HL-60 (cell line): Measurements from ENCODE around the gene NOTCH2.
"Not testable (repeated sequence)": the region's sequence is repeated elsewhere in the genome, so short reads cannot be mapped to it uniquely, and the experiment has no call there.

ENCODE experiments used
- DNase-seq, 2 experiments: peaks; one replicate each; pipeline ENCODE4 v3.0.0-alpha.2; 2010 to 2020; ENCODE audit warnings: low read depth in 1 of 2, low spot score in 1 of 2
- H3K27ac ChIP-seq: fragments of 250-450 bp; sonication (Bioruptor Pico); replicated peaks from 2 replicates; pipeline ENCODE4 v1.5.1; 2020; ENCODE audit warnings: mild to moderate bottlenecking, moderate library complexity
- H3K27me3 ChIP-seq: fragments of 250-450 bp; sonication (Bioruptor Pico); 2 replicates; pipeline ENCODE4 v1.5.1; 2021; ENCODE audit warnings: mild to moderate bottlenecking, moderate library complexity; ENCODE audit not compliant: insufficient read depth, poor library complexity, severe bottlenecking
- H3K4me3 ChIP-seq: replicated peaks from 2 replicates; pipeline ENCODE4 v1.5.1; 2011; ENCODE audit warnings: mild to moderate bottlenecking, control low read depth, low read length; ENCODE audit not compliant: insufficient read depth

Gene NOTCH2

GRCh38 chr1:120096981-120097545, 27.6 kb upstream of the NOTCH2 start:
- DNase-seq, result not testable (repeated sequence)

DNA sequence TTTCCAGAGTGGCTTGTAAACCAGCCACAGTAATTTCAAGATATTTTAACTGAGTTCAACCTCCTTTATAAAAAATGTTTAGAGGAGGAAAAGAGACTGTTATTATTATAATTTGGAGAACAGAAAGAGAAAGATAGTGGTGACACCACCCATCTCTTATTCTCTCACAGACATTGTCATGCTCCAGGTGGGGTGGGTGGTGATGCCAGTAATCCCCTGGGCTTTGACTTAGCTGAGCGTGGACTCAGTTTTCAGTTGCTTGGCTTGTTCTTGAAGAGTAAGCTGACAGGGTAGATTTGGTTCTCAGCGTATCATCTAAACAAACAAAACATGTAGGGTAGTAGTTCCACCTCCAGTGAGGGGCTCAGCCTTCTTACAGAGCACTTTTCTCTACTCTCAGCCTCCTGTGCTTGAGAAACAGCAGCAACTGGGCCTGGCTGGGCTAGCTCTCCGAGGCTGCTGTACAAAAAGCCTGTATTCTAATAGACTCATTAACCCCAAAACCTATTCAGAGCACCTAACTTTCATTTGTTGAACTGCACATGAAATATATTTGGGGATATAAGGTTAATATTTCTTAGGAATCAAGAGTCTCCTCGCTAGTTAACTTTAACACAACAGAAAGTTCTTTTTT, 24.2 kb upstream of the NOTCH2 start:
- H3K27me3 ChIP-seq, H3K27ac ChIP-seq, DNase-seq, H3K4me3 ChIP-seq: not testable (repeated sequence)

More at GRCh38 chr1:120096981-120097545, 27.6 kb upstream of the NOTCH2 start:
- H3K27me3 ChIP-seq, H3K4me3 ChIP-seq, H3K27ac ChIP-seq: not testable (repeated sequence)

DNA sequence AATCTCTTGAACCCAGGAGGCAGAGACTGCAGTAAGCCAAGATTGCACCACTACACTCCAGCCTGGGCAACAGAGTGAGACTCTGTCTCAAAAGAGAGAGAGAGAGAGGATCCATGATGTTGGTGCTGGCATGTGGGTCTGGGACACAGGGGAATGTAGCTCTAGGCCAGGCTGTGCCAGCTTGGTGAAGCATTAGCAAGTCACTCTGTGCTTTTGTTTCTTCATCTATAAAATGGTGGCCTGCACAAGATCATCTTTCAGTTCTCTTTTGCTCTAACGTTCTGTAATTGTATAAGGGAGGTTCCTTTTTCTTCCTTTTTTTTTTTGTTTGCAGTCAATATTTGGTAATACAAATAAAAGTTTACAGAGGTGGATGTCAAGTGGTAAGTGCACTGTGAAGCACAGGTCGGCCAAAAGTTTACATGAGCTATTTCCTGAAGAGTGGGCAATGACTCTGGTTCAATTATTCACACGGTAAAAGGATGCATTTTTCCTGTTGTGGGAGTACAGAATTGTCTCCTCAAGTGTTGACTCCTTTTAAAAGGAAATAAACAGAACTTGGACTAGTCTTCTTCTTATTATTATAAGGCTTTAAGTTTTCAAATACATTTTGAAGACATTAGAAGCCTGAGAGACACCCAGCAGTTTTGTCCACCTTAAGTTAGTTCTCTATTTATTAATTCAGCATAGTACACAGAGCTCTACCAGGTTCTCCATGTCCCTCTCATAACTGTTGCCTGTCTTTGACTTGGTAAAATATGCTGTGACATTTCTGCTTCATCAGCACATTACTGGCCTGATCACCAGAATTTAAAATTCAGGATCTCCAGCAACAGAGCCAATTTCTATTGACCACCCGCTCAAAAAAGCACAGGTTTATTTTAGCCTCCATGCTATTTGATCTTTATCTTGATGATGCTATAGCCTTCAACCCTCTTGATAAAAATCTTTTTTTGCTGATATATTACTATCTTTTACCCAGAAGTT, 23.1 kb upstream of the NOTCH2 start:
- not testable (repeated sequence) for DNase-seq, H3K27ac ChIP-seq, H3K4me3 ChIP-seq, H3K27me3 ChIP-seq

- H3K27me3 ChIP-seq, result not testable (repeated sequence)
Observed at GRCh38 chr1:120090830-120091229, 21.4 kb upstream of the NOTCH2 start.

DNA sequence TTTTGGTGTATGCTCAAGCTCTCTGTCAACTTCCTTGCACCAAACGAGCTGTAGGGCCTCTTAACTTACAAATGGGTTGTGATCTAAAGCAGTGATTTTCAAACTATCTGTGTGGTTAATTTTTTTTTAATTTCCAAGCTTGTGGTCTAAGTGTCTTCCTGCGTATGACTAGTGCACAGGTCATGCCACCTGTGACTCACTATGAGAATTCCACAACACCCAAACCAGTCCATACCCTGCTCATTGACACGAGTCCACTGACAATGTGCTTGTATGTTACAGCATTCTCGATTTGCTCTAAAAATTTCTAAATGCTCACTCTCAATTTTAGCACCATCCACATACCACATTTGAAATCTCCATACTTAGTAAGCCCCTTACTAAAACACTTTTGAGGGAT, 18.5 kb upstream of the NOTCH2 start:
- H3K4me3 ChIP-seq, H3K27ac ChIP-seq, H3K27me3 ChIP-seq, DNase-seq: not testable (repeated sequence)

More at GRCh38 chr1:120090830-120091229, 21.4 kb upstream of the NOTCH2 start:
- DNase-seq, H3K4me3 ChIP-seq, H3K27ac ChIP-seq: not testable (repeated sequence)

DNA sequence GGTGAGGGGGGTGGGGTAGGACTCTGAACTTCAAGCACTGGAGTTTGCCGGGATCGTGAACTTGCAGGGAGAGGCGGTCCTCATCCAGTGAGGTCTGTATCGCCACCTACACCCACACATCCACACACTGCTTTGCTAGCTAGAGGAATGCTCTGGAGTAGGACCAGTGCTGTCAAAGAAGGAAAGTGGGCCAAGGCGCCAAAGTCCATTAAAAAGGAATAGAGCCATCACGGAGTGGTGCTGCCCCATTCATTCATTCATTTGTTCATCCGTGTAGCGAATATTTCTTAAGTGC, 405 bp upstream of the NOTCH2 start:
- not testable (repeated sequence) for H3K27me3 ChIP-seq, DNase-seq, H3K4me3 ChIP-seq, H3K27ac ChIP-seq

GRCh38 chr1:120068683-120069066, 787 bp downstream of the NOTCH2 start:
- H3K27me3 ChIP-seq, DNase-seq, H3K27ac ChIP-seq: not testable (repeated sequence)
- H3K4me3 ChIP-seq, result peak overlapping the region; percentile 55

GRCh38 chr1:120048208-120048607, 21.3 kb downstream of the NOTCH2 start:
- H3K4me3 ChIP-seq, DNase-seq, H3K27me3 ChIP-seq, H3K27ac ChIP-seq: not testable (repeated sequence)

- not testable (repeated sequence) for H3K27ac ChIP-seq, H3K4me3 ChIP-seq, H3K27me3 ChIP-seq, DNase-seq
Observed at GRCh38 chr1:120041771-120042170, 27.7 kb downstream of the NOTCH2 start.

DNA sequence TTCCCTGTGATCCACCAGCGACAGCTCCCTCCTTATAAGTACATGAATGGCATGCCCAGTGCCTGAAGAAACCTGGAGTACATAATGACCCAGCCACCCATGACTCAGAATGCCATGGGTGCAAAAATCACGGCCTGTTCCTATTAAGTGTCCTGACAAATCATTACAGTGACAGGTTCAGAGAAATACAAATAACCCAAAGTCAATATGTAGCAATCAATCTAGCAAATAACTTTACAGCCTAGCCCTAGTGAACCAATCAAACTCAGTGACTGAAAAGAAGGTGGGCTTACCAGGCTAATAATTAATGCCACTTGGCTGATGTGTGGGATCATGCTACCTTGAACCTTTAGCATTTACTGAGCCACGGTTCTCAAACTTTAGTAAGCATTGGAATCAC, 37.2 kb downstream of the NOTCH2 start:
- not testable (repeated sequence) for H3K27me3 ChIP-seq, H3K27ac ChIP-seq, DNase-seq, H3K4me3 ChIP-seq

DNA sequence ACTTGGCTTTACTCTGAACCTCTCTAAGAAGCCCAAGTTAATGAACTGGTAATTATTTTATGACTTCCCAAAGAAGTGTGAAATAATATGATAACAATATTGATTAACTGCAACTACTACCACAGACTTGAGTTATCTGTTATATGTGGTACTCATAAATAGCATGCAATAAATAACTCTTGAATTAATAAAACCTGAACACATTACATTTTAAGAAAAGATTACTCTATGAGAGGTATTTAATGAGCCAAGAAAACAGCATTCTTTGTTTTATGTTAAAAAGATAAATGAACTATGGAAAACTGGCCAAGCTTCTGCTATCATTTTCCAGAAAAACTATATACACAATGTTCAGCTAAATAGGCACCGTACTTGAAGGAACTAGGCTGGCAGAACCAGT, 45.7 kb downstream of the NOTCH2 start:
- not testable (repeated sequence) for H3K27me3 ChIP-seq, H3K27ac ChIP-seq, DNase-seq, H3K4me3 ChIP-seq

DNA sequence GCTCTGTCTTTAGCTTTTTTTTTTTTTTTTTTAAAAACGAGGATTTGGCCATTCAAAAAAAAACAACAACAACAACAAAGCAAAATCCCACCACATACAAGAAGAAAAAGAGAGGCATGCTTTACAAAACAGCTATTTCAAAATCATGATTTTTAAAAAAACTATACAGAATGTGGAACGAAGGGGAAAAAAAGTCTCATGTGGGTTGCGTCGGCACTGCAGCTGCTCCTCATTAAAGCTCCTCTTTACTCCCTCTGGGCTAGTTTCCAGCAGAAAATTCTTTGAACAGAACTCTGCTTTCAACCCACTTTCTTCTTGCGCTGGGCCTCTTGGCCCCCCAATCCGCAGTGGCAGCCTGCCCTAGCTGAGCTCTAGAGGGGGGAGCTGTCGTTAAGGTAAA, 54.5 kb downstream of the NOTCH2 start:
- H3K4me3 ChIP-seq, H3K27ac ChIP-seq, H3K27me3 ChIP-seq: not testable (repeated sequence)
- DNase-seq, result peak in 1 of 2 experiments; percentile 3

- not testable (repeated sequence) for H3K4me3 ChIP-seq, DNase-seq
Observed at GRCh38 chr1:120008320-120008719, 61.1 kb downstream of the NOTCH2 start.

GRCh38 chr1:120007850-120008249, 61.6 kb downstream of the NOTCH2 start:
- not testable (repeated sequence) for H3K4me3 ChIP-seq, DNase-seq

More at GRCh38 chr1:120008320-120008719, 61.1 kb downstream of the NOTCH2 start:
- not testable (repeated sequence) for H3K27ac ChIP-seq, H3K27me3 ChIP-seq

DNA sequence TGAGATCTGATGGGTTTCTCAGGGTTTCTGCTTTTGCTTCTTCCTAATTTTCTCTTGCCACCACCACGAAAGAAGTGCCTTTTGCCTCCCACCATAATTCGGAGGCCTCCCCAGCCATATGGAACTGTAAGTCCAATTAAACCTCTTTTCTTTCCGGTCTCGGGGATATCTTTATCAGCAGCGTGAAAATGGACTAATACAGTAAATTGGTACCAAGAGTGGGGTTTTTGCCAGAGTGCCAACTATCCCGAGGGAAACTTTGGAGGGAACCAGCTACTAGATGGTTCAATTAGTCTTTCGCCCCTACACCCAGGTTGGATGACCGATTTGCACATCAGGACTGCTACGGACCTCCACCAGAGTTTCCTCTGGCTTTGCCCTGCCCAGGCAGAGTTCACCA, 68.4 kb downstream of the NOTCH2 start:
- H3K4me3 ChIP-seq, DNase-seq: not testable (repeated sequence)

More at GRCh38 chr1:120007850-120008249, 61.6 kb downstream of the NOTCH2 start:
- H3K27ac ChIP-seq, H3K27me3 ChIP-seq: not testable (repeated sequence)

More for the DNA sequence above, 68.4 kb downstream of the NOTCH2 start:
- H3K27me3 ChIP-seq, H3K27ac ChIP-seq: not testable (repeated sequence)
